SH-SY5Y (cell line): ENCODE data around the gene PLOD3.

Source experiments
- GATA2 ChIP-seq: IDR thresholded peaks from 2 replicates; pipeline ENCODE4 v1.6.1; 2011; ENCODE audit warnings: mild to moderate bottlenecking, low read depth, low read length
- GATA3 ChIP-seq: IDR thresholded peaks from 2 replicates; pipeline ENCODE4 v1.6.1; 2011; ENCODE audit warnings: low read depth, mild to moderate bottlenecking, low read length, moderate library complexity

GRCh38 chr7:101202603-101202918 lies 14.8 kb downstream of the PLOD3 start:
- TF ChIP-seq GATA3 = no peak
- no peak for TF ChIP-seq GATA2
